Measurements from ENCODE around the gene VAV3.
A peak's percentile ranks its signal among the peaks of the same experiment; 100 is the strongest.

The VAV3 gene

DNA sequence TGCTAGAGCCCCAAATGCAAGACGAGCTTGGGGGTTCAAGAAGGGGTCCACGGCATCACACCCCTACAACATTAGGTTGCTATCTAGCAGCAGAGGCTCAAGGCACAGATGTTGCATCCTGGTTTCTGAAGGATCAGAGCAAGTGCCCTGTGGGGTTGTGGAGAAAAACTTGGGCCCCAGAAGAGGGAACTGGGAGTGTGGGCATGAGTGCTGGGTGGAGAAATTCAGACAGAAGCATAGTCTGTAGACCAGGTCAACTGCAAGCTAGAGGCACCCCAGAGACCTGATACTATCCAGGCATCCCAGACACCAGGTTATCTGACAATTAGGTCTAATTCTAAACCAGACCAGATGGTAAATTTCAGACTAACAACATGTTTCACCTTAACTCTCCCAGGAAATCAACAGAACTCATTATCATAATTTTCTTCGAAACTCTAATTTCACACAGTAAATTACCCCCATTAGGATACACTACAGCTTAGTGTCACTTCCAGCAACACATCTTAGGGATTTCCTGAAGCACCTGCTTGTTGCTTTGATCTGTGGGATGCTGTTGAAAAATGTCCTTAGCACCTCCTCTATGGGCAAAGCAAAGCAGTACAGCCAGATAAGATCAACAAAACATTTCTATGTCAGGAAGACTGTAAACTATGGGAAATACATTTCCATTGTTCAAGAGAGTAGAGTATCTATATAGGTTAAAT lies 179.3 kb downstream of the VAV3 start:
- TF ChIP-seq CTCF (conservative IDR thresholded peaks at IDR 0.05) = no peak
- no peak overlapping the region for H3K27ac ChIP-seq

DNA sequence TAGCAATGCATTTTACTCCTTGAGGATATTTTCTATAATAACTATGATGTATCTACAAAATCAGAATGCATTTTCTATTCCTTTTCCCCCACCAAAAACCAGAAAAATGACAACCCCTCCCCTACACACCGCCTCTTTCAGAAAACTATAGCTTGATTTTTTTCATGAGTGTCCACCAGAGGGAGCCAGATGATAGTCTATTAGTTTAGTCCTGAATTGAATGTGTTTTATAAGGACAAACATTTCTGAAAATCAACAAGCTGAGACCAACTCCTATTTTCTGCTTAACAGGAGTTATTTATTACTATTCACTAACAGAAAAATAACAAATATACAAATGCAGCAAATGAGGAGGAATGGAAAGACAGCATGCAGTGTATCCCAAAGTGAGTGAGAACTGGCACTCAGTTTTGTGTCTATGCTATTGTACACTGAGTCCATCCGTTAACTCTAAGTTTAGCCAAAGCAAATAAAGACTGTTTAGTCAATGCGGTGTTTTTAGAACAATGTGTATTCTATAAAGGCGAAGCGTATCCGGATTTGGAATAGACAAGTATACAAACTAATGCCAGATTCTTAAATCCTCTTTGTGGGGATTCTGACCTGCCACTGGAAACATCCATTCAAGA lies 182.6 kb downstream of the VAV3 start:
- peak overlapping the region; percentile 88 for H3K27ac ChIP-seq
- peak; percentile 73 for TF ChIP-seq CTCF (conservative IDR thresholded peaks at IDR 0.05)

DNA sequence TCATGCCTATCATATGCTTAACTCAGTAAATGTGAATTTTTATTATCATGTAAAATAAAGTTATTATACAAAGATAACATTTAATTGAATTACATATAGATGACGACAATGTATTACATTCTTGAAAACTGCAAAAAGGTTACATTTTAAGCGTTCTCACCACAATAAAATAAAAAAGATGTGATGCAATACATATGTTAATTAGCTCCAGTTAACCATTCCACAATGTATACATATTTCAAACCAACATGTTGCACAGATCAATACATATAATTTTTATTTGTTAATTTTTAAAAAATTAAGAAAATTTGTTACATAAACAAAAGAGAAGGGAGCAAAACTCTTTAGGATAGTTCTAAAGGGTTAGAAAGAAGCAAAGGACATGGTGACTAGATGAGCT lies 183.7 kb downstream of the VAV3 start:
- TF ChIP-seq CTCF (conservative IDR thresholded peaks at IDR 0.05) = no peak
- H3K27ac ChIP-seq = no peak overlapping the region

DNA sequence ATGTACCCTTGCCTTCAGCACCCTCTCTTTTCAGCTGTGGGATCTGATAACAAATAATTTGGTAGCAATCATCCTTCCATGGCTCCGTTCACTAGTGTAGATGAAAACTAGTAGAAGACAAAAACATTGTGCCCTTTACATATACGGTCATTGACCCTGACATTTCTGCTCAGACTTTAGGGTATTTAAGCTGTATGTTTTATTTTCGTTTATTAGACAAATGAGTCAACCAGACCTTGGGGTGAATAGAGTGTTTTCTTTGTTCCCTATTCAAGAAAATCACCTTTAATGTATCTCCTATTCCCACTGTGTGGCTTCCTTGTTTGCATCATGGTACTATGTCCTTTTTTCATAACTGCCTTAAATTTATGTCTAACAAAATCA lies 187.3 kb downstream of the VAV3 start:
- no peak for TF ChIP-seq CTCF (conservative IDR thresholded peaks at IDR 0.05)
- no peak overlapping the region; the same call in 1 of the 2 replicates for H3K27ac ChIP-seq

GRCh38 chr1:107776900-107777663 lies 187.9 kb downstream of the VAV3 start:
- no peak overlapping the region; the same call in 1 of the 2 replicates for H3K27ac ChIP-seq
- no peak for TF ChIP-seq CTCF (conservative IDR thresholded peaks at IDR 0.05)

DNA sequence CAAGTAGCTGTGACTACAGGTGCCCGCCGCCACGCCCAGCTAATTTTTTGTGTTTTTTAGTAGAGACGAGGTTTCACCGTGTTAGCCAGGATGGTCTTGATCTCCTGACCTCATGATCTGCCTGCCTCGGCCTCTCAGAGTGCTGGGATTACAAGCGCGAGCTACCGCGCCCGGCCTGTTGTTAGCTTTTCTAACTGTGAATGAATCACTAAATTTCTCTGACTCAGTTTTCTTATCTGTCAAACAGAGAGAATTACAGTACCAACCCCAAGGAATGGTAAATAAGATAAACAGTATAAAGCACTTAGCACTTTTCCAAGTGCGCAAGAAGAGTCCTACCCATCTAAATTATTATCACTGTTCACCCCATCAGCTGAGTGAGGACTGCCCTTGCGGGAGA lies 193.6 kb downstream of the VAV3 start:
- no peak overlapping the region for H3K27ac ChIP-seq
- TF ChIP-seq CTCF (conservative IDR thresholded peaks at IDR 0.05) = no peak

DNA sequence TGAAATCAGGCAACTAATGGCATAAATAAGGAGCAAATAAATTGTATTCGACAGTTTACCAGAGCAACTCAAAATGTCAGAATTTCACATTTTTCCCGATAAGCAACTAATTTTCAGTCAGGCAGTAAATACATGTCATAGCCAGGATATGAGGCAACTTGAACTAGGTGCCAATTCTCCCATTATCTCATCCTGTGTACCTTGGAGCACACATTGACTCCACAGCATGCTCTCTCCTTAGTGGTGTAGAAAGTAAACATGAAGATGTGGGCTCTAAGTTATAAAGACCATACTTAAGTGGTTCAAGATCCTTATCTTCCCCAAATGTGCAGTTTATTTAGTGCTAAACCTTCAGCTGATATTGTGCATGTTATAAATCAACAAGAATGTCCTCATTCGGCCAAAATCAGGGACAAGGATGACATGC lies 197.8 kb downstream of the VAV3 start:
- no peak overlapping the region for H3K27ac ChIP-seq
- no peak for TF ChIP-seq CTCF (conservative IDR thresholded peaks at IDR 0.05)
